Measurements from ENCODE around the gene ZAP70.

Gene ZAP70

GRCh38 chr2:97712693-97713295, 582 bp upstream of the ZAP70 start:
- no peak for DNase-seq
- no peak overlapping the region for H3K4me3 ChIP-seq (ENCODE audit: low read depth, low read length)
- H3K36me3 ChIP-seq (replicated peaks) = no peaks in the 10 kb centered on the region
- in situ Hi-C loops (cut with HindIII; ENCODE audit: low pct_ligation_motif_present, low sequenced_read_pairs) = no loop called here
- no peak for TF ChIP-seq CTCF (IDR thresholded peaks at IDR 0.05; ENCODE audit: low read depth, low read length, missing control alignments)
- no peaks in the 10 kb centered on the region for H3K27me3 ChIP-seq (replicated peaks)
- H3K27ac ChIP-seq = no peak overlapping the region

- TF ChIP-seq CTCF (IDR thresholded peaks at IDR 0.05; ENCODE audit: low read depth, low read length, missing control alignments) = no peak
- Histone ChIP-seq H3K4me3 (ENCODE audit: low read depth, low read length) (no peak overlapping the region), H3K36me3 (replicated peaks) (no peaks in the 10 kb centered on the region), H3K27me3 (replicated peaks) (no peaks in the 10 kb centered on the region), H3K27ac (no peak overlapping the region)
- in situ Hi-C loops (cut with HindIII; ENCODE audit: low pct_ligation_motif_present, low sequenced_read_pairs) = no loop called here
- DNase-seq = no peak
Observed at GRCh38 chr2:97714084-97714949, 941 bp downstream of the ZAP70 start.

DNA sequence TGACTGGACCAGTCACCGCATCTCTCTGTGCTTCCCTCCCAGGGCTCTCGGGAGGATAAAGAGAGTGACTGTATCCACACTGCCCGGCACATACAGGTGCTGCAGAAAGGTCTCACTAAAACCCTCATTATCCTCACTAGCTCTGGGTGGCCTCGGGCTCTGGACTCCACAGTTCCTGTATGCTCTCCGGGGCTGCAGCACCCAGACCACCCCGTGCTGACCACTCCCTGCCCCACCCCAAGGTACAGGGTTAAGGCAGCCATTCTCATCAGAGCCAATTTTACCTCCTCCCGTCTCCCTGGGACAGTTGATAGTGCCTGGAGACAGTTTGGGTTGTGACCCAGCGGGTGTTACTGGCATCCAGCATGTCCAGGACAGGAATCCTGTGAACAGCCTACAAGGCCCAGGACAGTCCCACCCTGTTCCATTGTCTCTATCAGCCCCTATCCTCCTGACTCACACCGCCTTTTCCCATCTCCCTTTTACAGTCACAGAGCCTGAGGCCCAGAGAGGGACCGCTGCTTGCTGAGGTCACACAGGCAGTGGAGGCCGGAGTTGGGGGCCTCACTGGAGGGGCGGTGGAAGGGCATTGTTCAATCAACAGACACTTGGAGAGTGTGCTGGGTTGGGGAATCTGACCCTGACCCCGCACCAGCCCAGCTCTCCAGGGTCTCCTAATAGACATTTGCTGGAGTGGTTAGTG, 1.7 kb downstream of the ZAP70 start:
- in situ Hi-C loops (cut with HindIII; ENCODE audit: low pct_ligation_motif_present, low sequenced_read_pairs) = no loop called here
- TF ChIP-seq CTCF (IDR thresholded peaks at IDR 0.05; ENCODE audit: low read depth, low read length, missing control alignments) = no peak
- no peaks in the 10 kb centered on the region for H3K36me3 ChIP-seq (replicated peaks)
- no peak overlapping the region for H3K4me3 ChIP-seq (ENCODE audit: low read depth, low read length)
- no peak overlapping the region for H3K27ac ChIP-seq
- no peaks in the 10 kb centered on the region for H3K27me3 ChIP-seq (replicated peaks)
- DNase-seq = no peak

- H3K36me3 ChIP-seq (replicated peaks) = no peaks in the 10 kb centered on the region
- in situ Hi-C loops (cut with HindIII; ENCODE audit: low pct_ligation_motif_present, low sequenced_read_pairs) = no loop called here
- no peak for DNase-seq
- TF ChIP-seq CTCF (IDR thresholded peaks at IDR 0.05; ENCODE audit: low read depth, low read length, missing control alignments) = no peak
- no peak overlapping the region for H3K4me3 ChIP-seq (ENCODE audit: low read depth, low read length)
- H3K27ac ChIP-seq = no peak overlapping the region
- H3K27me3 ChIP-seq (replicated peaks) = no peaks in the 10 kb centered on the region
Observed at GRCh38 chr2:97715951-97716694, 2.7 kb downstream of the ZAP70 start.

- no peak for TF ChIP-seq CTCF (IDR thresholded peaks at IDR 0.05; ENCODE audit: low read depth, low read length, missing control alignments)
- Histone ChIP-seq H3K36me3 (replicated peaks) (no peaks in the 10 kb centered on the region), H3K27ac (no peak overlapping the region), H3K27me3 (replicated peaks) (no peaks in the 10 kb centered on the region), H3K4me3 (ENCODE audit: low read depth, low read length) (no peak overlapping the region)
- no peak for DNase-seq
- in situ Hi-C loops (cut with HindIII; ENCODE audit: low pct_ligation_motif_present, low sequenced_read_pairs) = no loop called here
Observed at GRCh38 chr2:97716695-97717612, 3.6 kb downstream of the ZAP70 start.
